Endodermal cell (in vitro differentiated cells): ENCODE data around the gene RASAL2. TPM values are rescaled to one million over a fixed set of nuclear protein-coding genes. Genes with fewer than 3 reads are reported as not detected.

Source experiments
- DNase-seq: peaks from one replicate; pipeline ENCODE4 v3.0.0-alpha.2; 2017
- H3K27ac ChIP-seq: 2 replicates; pipeline ENCODE4 v1.5.1; 2013; ENCODE audit warnings: mild to moderate bottlenecking, low read depth, low read length, moderate library complexity
- H3K27me3 ChIP-seq: 2 replicates; pipeline ENCODE4 v1.6.1; 2013; ENCODE audit warnings: mild to moderate bottlenecking, low read length, moderate library complexity; ENCODE audit not compliant: insufficient read depth, control insufficient read depth, poor library complexity, severe bottlenecking
- H3K36me3 ChIP-seq: 2 replicates; pipeline ENCODE4 v1.7.0; 2013; ENCODE audit warnings: mild to moderate bottlenecking, low read length, moderate library complexity; ENCODE audit not compliant: control insufficient read depth, insufficient read depth
- H3K4me1 ChIP-seq: one replicate; pipeline ENCODE4 v1.7.0; 2013; ENCODE audit warnings: low read length; ENCODE audit not compliant: control insufficient read depth, insufficient read depth
- H3K4me3 ChIP-seq: 2 replicates; pipeline ENCODE4 v1.5.1; 2013; ENCODE audit warnings: mild to moderate bottlenecking, low read length, moderate library complexity
- H3K9ac ChIP-seq: 2 replicates; pipeline ENCODE4 v1.6.1; 2013; ENCODE audit warnings: mild to moderate bottlenecking, low read length, moderate library complexity; ENCODE audit not compliant: poor library complexity, severe bottlenecking; ENCODE audit errors: extremely low read depth
- H3K9me3 ChIP-seq: 2 replicates; pipeline ENCODE4 v1.6.1; 2013; ENCODE audit warnings: mild to moderate bottlenecking, low read length, moderate library complexity; ENCODE audit not compliant: control insufficient read depth
- H3K27ac Mint-ChIP-seq: 2 replicates; pipeline ENCODE4 v1.8.0; 2020; ENCODE audit warnings: mixed read lengths
- H3K27me3 Mint-ChIP-seq: 2 replicates; pipeline ENCODE4 v1.8.0; 2021; ENCODE audit warnings: mild to moderate bottlenecking, mixed read lengths; ENCODE audit not compliant: insufficient read depth
- H3K36me3 Mint-ChIP-seq: 2 replicates; pipeline ENCODE4 v1.8.0; 2020; ENCODE audit warnings: low read depth, mixed read lengths
- H3K4me1 Mint-ChIP-seq: 2 replicates; pipeline ENCODE4 v1.8.0; 2020; ENCODE audit warnings: mixed read lengths
- H3K4me3 Mint-ChIP-seq: 2 replicates; pipeline ENCODE4 v1.8.0; 2020; ENCODE audit warnings: mild to moderate bottlenecking, moderate library complexity, mixed read lengths
- H3K9me3 Mint-ChIP-seq: 2 replicates; pipeline ENCODE4 v1.8.0; 2020; ENCODE audit warnings: mild to moderate bottlenecking, mixed read lengths
- WGBS, 2 experiments: methylation state at CpG; one replicate each; pipeline versions ENCODE4 v1.1.5 to v1.1.7; 2013; ENCODE audit warnings: missing lambda C conversion rate in 2 of 2, mixed read lengths in 1 of 2; ENCODE audit not compliant: insufficient coverage in 1 of 2, insufficient read length in 1 of 2; 5-methylcytosine and 5-hydroxymethylcytosine counted together
- total RNA-seq, 2 donors: library from RNA; stranded (reverse); fragmentation: NEBNext Ultra II Directional in 1 of 2; extraction: Animal tissue kit (Norgen Biotek cat#: 25700) in 1 of 2; gene quantifications; 2 replicates in 1 of 2; 3 replicates in 1 of 2; pipeline ENCODE4 v1.2.1, GENCODE V29; 2021
- TF ChIP-seq, protein P1 (sequence below): fragments of 200-600 bp; sonication (generic); conservative IDR thresholded peaks from 2 replicates; pipeline ENCODE4 v1.5.0; 2021; ENCODE audit warnings: antibody characterized with exemption, mild to moderate bottlenecking

RASAL2 gene
- total RNA-seq, 2 donors from 2014 or later, result 21.8 to 22.1 TPM

DNA sequence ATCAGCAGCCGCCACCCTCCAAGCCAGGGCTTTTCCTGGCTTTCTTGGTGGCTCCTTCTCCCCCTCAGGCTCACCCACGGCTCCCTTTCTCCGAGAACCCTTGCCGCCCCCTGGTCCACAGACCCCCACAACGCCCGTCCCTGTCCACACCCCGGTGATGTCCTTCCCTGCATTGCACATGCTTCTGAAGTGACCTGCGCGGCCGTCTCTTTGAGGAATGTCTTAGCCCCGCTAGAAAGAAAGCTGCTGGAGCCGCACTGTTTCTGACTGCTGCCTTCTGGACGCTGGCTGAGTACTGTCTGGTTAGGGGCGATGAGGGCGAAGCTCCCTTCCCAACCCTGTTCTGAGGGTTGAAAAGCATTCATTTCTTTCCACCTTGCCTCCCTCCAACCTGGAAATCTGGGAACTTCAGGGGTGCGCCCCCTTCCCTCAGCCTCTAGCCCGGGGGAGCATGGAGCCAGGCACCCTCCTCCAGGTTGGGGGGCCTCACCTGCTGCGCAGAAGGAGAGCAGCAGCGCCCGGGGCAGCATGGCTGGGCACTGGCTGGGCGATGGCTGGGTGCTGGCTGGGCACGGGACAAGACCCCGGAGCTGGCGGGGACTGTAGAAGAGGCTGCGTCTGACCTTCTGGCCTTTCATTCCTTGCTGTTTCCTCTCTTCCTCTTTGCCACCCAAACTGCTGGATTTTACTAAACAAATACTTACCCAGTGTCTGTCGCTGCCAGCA, 402.7 kb downstream of the RASAL2 start, which contains the start of gene CLEC20A:
Gene CLEC20A, minus strand, starts transcription at position 555 of the 726 bp plus-strand sequence. Its CDS starts 25 bp downstream, at position 530.
- Histone ChIP-seq H3K9me3 (no peaks in the 10 kb centered on the region), H3K36me3 (no peaks in the 10 kb centered on the region), H3K27ac (no peak within 1 kb of the TSS), H3K4me3 (no peak within 1 kb of the TSS), H3K27me3 (no peaks in the 10 kb centered on the region), H3K9ac (no peak within 1 kb of the TSS), H3K4me1 (peaks cover 4% of the 10 kb centered on the region)
- Mint-ChIP-seq H3K4me1 (peaks cover 32% of the 10 kb centered on the region), H3K27me3 (peaks cover 5% of the 10 kb centered on the region), H3K36me3 (no peaks in the 10 kb centered on the region), H3K27ac (peak within 1 kb of the TSS; percentile 59), H3K9me3 (no peaks in the 10 kb centered on the region), H3K4me3 (no peak within 1 kb of the TSS)
- TF ChIP-seq, protein P1, sequence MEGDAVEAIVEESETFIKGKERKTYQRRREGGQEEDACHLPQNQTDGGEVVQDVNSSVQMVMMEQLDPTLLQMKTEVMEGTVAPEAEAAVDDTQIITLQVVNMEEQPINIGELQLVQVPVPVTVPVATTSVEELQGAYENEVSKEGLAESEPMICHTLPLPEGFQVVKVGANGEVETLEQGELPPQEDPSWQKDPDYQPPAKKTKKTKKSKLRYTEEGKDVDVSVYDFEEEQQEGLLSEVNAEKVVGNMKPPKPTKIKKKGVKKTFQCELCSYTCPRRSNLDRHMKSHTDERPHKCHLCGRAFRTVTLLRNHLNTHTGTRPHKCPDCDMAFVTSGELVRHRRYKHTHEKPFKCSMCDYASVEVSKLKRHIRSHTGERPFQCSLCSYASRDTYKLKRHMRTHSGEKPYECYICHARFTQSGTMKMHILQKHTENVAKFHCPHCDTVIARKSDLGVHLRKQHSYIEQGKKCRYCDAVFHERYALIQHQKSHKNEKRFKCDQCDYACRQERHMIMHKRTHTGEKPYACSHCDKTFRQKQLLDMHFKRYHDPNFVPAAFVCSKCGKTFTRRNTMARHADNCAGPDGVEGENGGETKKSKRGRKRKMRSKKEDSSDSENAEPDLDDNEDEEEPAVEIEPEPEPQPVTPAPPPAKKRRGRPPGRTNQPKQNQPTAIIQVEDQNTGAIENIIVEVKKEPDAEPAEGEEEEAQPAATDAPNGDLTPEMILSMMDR, result no peak
- WGBS, 2 experiments, result 93 to 94% methylated on average over 17 to 26 of the region's 26 CpGs
- DNase-seq, result peak; percentile 44

DNA sequence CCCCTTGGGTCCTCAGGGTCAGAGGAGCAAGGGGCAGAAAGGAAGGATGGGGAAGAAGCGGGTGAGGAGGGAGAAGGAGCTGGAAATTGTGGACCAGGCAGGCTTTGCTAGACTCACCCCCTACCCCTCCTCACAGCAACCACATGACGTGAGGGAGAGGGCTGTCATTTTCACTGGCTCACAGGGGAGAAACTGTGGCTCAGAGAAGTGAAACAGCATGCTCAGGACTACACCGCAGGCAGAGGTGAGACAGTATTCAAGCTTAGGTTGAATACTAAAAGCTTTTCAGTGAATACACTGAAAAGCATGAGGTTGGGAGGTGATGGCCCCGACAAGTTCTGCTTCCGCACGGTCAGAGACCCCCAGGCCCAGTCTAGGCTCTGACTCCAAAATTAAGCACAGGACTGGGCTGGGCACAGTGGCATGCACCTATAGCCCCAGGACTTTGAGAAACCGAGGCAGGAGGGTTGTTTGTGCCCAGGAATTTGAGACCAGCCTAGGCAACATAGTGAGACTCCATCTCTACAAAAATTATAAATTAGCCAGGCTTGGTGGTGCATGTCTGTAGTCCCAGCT, 404.1 kb downstream of the RASAL2 start:
- TF ChIP-seq, protein P1, result no peak
- peaks cover 29% of the 10 kb centered on the region for H3K4me1 Mint-ChIP-seq
- DNase-seq, result peak; percentile 43

DNA sequence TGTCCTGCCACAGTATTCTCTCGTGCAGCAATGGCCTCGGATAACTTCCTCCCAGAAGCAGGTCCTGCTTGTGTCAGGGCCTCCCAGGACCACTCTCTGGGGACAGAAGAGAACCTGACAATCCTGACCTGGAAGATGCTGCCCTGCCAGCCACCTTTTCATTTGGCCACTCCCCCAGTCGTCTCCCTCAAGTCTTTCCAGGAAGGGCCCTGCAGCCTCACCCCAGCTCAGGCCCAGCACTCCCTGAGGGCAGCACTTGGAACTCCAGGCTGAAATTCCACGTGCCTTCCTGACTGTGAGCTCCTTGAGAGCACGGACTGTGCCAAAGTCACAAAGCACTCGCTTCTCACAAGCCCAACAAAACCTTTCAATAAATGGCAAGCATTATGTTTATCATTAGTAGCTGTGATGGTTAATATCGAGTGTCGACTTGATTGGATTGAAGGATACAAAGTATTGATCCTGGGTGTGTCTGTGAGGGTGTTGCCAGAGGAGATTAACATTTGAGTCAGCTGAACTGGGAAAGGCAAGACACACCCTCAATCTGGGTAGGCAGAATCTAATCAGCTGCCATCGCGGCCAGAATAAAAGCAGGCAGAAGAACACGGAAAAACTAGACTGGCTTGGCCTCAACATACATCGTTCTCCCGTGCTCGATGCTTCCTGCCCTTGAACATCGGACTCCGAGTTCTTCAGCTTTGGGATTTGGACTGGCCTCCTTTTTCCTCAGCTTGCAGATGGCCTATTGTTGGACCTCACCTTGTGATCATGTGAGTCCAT, 405.2 kb downstream of the RASAL2 start:
- Mint-ChIP-seq H3K27me3 (peaks cover 8% of the 10 kb centered on the region), H3K27ac (no peak overlapping the region), H3K9me3 (no peaks in the 10 kb centered on the region), H3K36me3 (no peaks in the 10 kb centered on the region), H3K4me1 (peaks cover 29% of the 10 kb centered on the region), H3K4me3 (no peak overlapping the region)
- TF ChIP-seq, protein P1, result peak; percentile 32
- no peaks in the 10 kb centered on the region for H3K36me3 ChIP-seq
- H3K4me1 ChIP-seq, result peaks cover 4% of the 10 kb centered on the region
- no peak overlapping the region for H3K4me3 ChIP-seq
- no peak overlapping the region for H3K9ac ChIP-seq
- H3K27ac ChIP-seq, result no peak overlapping the region
- H3K9me3 ChIP-seq, result no peaks in the 10 kb centered on the region
- peak; percentile 71 for DNase-seq
- H3K27me3 ChIP-seq, result peaks cover 9% of the 10 kb centered on the region
- 91% methylated on average over 15 to 16 of the region's 16 CpGs for WGBS, 2 experiments

More for the DNA sequence above, 404.1 kb downstream of the RASAL2 start:
- no peaks in the 10 kb centered on the region for H3K9me3 ChIP-seq
- no peaks in the 10 kb centered on the region for H3K36me3 Mint-ChIP-seq
- no peak overlapping the region for H3K4me3 ChIP-seq
- H3K27ac Mint-ChIP-seq, result no peak overlapping the region
- no peaks in the 10 kb centered on the region for H3K36me3 ChIP-seq
- peaks cover 4% of the 10 kb centered on the region for H3K4me1 ChIP-seq
- H3K27me3 Mint-ChIP-seq, result peaks cover 5% of the 10 kb centered on the region
- WGBS, 2 experiments, result 90 to 93% methylated on average over 5 to 7 of the region's 7 CpGs
- H3K27me3 ChIP-seq, result peaks cover 2% of the 10 kb centered on the region
- no peak overlapping the region for H3K9ac ChIP-seq
- no peaks in the 10 kb centered on the region for H3K9me3 Mint-ChIP-seq
- no peak overlapping the region for H3K27ac ChIP-seq
- H3K4me3 Mint-ChIP-seq, result no peak overlapping the region
